ENCODE data around the gene EPC1.
A peak's percentile ranks its signal among the peaks of the same experiment; 100 is the strongest.
"Not testable (repeated sequence)": the region's sequence is repeated elsewhere in the genome, so short reads cannot be mapped to it uniquely, and the experiment has no call there.

EPC1 gene

GRCh38 chr10:32273336-32273735 is 73.6 kb downstream of the EPC1 start:
- Histone ChIP-seq H3K36me3 (ENCODE audit: insufficient read depth, low read length) (peaks cover 81% of the 10 kb centered on the region), H3K27me3 (ENCODE audit: insufficient read depth, low read length) (no peaks in the 10 kb centered on the region), H2AFZ (ENCODE audit: low read depth, low read length) (no peak overlapping the region), H3K9me3 (ENCODE audit: low read length) (peaks cover 4% of the 10 kb centered on the region), H3K4me1 (ENCODE audit: insufficient read depth, low read length) (no peaks in the 10 kb centered on the region), H3K4me3 (ENCODE audit: low read length) (no peak overlapping the region)

DNA sequence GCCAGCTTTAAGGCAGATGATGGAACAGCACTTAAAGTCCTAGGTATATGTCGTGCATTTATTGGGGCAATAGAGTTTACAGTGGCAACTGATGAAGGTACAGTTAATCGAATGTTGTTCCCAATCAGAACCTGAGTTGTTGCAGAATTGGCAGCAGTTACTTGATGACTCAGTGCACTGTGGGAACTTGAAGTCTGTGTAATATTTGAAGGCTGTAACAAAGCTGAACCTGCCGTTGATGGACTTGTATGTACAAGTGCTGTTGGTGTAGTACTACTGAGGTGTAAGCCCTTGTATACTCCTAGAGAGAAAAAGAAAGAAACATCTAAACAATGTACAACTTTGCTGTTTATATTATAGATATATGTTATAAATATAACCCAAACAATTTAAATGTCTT is 75.3 kb downstream of the EPC1 start:
- H3K9me3 ChIP-seq (ENCODE audit: low read length): peaks cover 3% of the 10 kb centered on the region
- H2AFZ ChIP-seq (ENCODE audit: low read depth, low read length): no peak overlapping the region
- H3K36me3 ChIP-seq (ENCODE audit: insufficient read depth, low read length): peaks cover 92% of the 10 kb centered on the region
- H3K4me1 ChIP-seq (ENCODE audit: insufficient read depth, low read length): no peaks in the 10 kb centered on the region
- H3K4me3 ChIP-seq (ENCODE audit: low read length): no peak overlapping the region
- H3K27me3 ChIP-seq (ENCODE audit: insufficient read depth, low read length): no peaks in the 10 kb centered on the region

- Histone ChIP-seq H3K27me3 (ENCODE audit: insufficient read depth, low read length) (no peaks in the 10 kb centered on the region), H3K36me3 (ENCODE audit: insufficient read depth, low read length) (peaks cover 80% of the 10 kb centered on the region), H3K4me1 (ENCODE audit: insufficient read depth, low read length) (no peaks in the 10 kb centered on the region), H3K9me3 (ENCODE audit: low read length) (peaks cover 2% of the 10 kb centered on the region), H2AFZ (ENCODE audit: low read depth, low read length) (no peak overlapping the region), H3K4me3 (ENCODE audit: low read length) (no peak overlapping the region)
Measured at GRCh38 chr10:32269343-32270100, 77.4 kb downstream of the EPC1 start.

DNA sequence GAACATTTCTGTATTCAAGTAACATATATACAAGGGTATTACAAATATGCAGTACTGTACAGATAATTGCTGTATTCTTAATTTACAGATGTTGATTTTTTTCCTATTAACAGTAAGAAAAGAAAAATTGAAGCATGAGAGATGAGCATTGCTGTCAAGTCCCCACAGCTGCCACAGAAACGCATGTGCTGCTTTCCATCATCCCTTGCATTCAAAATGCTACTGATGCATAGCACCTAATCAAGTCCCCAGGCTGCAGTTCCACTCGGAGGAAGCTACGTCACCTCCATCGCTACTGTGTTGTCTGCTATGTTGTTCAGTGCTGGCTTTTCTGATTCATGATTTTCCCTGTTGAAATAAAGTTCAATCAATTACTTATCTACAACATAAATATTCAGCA is 78.2 kb downstream of the EPC1 start:
- Histone ChIP-seq H3K27me3 (ENCODE audit: insufficient read depth, low read length) (no peaks in the 10 kb centered on the region), H3K4me3 (ENCODE audit: low read length) (no peak overlapping the region), H2AFZ (ENCODE audit: low read depth, low read length) (no peak overlapping the region), H3K9me3 (ENCODE audit: low read length) (peaks cover 2% of the 10 kb centered on the region), H3K36me3 (ENCODE audit: insufficient read depth, low read length) (peaks cover 73% of the 10 kb centered on the region), H3K4me1 (ENCODE audit: insufficient read depth, low read length) (no peaks in the 10 kb centered on the region)

DNA sequence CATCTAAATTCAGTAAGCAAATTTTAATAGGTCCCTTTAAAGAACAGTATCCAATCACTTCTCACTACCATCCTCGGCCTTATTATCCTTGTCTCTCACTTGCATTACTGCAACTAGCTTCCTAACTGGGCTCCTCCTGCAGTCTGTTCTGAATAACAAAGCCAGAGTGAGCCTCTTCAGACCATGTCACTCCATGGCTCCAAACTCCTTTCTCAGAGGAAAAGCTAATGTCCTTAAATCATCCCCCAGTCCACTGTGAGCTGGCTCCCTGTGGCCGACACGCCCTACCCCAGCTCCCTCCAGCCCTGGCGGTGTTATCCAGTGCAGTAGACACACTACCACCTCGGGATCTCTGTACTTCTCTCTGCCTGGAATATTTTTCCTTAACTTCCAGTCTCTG is 80.0 kb downstream of the EPC1 start:
- no peak overlapping the region for H2AFZ ChIP-seq (ENCODE audit: low read depth, low read length)
- peaks cover 55% of the 10 kb centered on the region for H3K36me3 ChIP-seq (ENCODE audit: insufficient read depth, low read length)
- no peaks in the 10 kb centered on the region for H3K4me1 ChIP-seq (ENCODE audit: insufficient read depth, low read length)
- H3K27me3 ChIP-seq (ENCODE audit: insufficient read depth, low read length): no peaks in the 10 kb centered on the region
- peaks cover 2% of the 10 kb centered on the region for H3K9me3 ChIP-seq (ENCODE audit: low read length)
- H3K4me3 ChIP-seq (ENCODE audit: low read length): no peak overlapping the region

DNA sequence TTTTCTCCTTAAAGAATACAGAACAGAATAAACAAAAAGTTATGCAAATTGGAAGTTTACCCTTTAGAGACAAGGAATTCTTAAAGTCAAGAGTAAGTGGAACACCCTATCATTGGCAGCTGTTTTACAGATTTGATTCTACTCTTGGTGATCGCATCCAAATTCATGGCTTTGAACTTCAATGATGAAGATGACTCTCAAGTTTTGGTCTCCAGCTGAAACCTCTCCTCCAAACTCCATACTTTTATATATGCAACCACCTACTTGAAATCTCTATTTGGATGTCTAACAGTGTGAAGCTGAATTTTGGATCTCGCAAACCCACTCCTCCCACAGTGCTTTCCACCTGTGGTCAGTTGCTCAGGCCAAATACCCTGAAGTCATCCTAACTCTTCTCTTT is 80.4 kb downstream of the EPC1 start:
- Histone ChIP-seq H3K27me3 (ENCODE audit: insufficient read depth, low read length) (no peaks in the 10 kb centered on the region), H3K36me3 (ENCODE audit: insufficient read depth, low read length) (peaks cover 51% of the 10 kb centered on the region), H3K9me3 (ENCODE audit: low read length) (peaks cover 2% of the 10 kb centered on the region), H3K4me1 (ENCODE audit: insufficient read depth, low read length) (no peaks in the 10 kb centered on the region), H2AFZ (ENCODE audit: low read depth, low read length) (no peak overlapping the region), H3K4me3 (ENCODE audit: low read length) (no peak overlapping the region)

- H3K9me3 ChIP-seq (ENCODE audit: low read length): peaks cover 2% of the 10 kb centered on the region
- no peak overlapping the region for H3K4me3 ChIP-seq (ENCODE audit: low read length)
- H3K27me3 ChIP-seq (ENCODE audit: insufficient read depth, low read length): no peaks in the 10 kb centered on the region
- H3K36me3 ChIP-seq (ENCODE audit: insufficient read depth, low read length): peaks cover 43% of the 10 kb centered on the region
- H2AFZ ChIP-seq (ENCODE audit: low read depth, low read length): no peak overlapping the region
- H3K4me1 ChIP-seq (ENCODE audit: insufficient read depth, low read length): no peaks in the 10 kb centered on the region
Measured at GRCh38 chr10:32265756-32266155, 81.2 kb downstream of the EPC1 start.

DNA sequence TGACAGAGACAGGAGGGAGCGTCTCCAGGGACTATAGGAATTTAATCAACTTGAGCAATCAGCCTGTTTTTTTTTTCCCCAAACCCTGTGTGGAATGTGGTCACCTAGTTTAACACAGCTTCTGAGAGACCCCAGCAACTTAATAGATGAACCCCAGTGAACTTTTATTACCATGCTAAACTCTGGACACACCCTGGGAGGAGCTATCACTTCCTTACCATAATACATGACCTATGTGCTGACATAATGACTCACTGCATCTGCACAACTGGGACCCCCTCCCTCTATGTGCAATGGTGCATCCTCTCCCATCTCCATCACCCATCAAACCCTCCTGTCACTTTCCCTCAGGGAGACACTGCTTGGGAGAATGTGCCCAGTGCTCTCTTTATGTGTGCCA is 83.7 kb downstream of the EPC1 start:
- peaks cover 20% of the 10 kb centered on the region for H3K36me3 ChIP-seq (ENCODE audit: insufficient read depth, low read length)
- no peaks in the 10 kb centered on the region for H3K9me3 ChIP-seq (ENCODE audit: low read length)
- no peaks in the 10 kb centered on the region for H3K4me1 ChIP-seq (ENCODE audit: insufficient read depth, low read length)
- no peak overlapping the region for H3K4me3 ChIP-seq (ENCODE audit: low read length)
- H3K27me3 ChIP-seq (ENCODE audit: insufficient read depth, low read length): no peaks in the 10 kb centered on the region
- no peak overlapping the region for H2AFZ ChIP-seq (ENCODE audit: low read depth, low read length)

GRCh38 chr10:32259551-32259950 is 87.4 kb downstream of the EPC1 start:
- Histone ChIP-seq H2AFZ (ENCODE audit: low read depth, low read length) (no peak overlapping the region), H3K27me3 (ENCODE audit: insufficient read depth, low read length) (no peaks in the 10 kb centered on the region), H3K9me3 (ENCODE audit: low read length) (no peaks in the 10 kb centered on the region), H3K4me3 (ENCODE audit: low read length) (no peak overlapping the region), H3K4me1 (ENCODE audit: insufficient read depth, low read length) (no peaks in the 10 kb centered on the region), H3K36me3 (ENCODE audit: insufficient read depth, low read length) (no peaks in the 10 kb centered on the region)

DNA sequence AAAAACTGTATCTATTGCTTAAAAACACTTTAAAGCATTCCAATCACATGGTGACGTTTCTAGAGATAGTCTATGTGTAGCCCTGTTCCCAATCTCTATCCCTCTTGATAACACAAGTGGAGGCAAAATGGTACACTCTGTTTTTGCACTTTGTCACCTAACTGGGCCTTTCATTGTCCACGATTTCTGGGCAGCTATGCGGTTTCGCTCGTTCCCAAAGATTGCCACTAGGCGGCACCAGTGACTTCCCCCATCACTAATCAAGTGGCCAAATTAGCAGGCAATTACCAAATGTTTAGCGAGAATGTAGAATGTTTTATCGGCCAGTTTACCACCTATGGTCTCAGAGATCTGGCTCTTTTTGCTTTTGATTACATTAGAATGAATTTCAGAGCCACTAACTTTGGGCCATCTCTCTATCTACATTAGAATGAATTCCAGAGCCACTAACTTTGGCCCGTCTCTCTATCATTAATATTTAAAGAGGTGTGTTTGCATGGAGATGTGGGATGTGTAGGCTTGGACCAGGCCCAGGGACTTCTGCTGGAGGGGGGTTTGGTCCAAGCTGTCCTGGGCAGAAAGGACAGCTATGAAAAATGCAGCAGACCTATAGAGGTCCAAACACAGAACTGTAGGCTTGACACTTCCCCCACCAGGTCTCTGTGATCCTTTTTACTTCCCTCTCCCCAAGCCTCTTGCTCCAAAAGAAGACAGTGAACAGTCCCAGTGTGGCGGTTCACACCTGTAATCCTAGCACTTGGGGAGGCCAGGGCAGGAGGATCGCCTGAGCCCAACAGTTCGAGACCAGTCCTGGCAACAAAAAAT is 90.1 kb downstream of the EPC1 start:
- H3K9me3 ChIP-seq (ENCODE audit: low read length): no peaks in the 10 kb centered on the region

DNA sequence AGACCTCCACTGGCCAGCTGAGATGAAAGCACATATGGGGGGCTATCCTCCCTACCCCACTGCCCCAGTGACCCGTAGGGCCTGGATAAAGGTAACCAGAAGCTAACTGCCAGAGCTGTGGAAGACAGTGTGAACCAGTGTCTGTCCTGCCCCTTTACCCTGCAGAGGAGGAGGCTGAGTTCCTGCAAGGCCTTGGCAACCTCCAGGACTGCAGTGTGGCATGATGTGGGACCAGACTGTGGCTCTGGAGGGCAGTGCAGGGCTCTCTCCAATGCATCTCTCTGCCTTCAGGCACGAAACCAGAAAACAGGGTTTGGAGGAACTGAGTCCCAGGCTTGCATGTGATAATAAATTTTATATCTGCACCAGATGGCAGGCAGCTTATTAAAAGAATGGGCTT is 93.1 kb downstream of the EPC1 start:
- Histone ChIP-seq H3K9me3 (ENCODE audit: low read length) (no peaks in the 10 kb centered on the region), H2AFZ (ENCODE audit: low read depth, low read length) (no peak overlapping the region), H3K36me3 (ENCODE audit: insufficient read depth, low read length) (no peaks in the 10 kb centered on the region), H3K4me1 (ENCODE audit: insufficient read depth, low read length) (no peaks in the 10 kb centered on the region), H3K4me3 (ENCODE audit: low read length) (no peak overlapping the region), H3K27me3 (ENCODE audit: insufficient read depth, low read length) (no peaks in the 10 kb centered on the region)

More for the DNA sequence above, 90.1 kb downstream of the EPC1 start:
- no peaks in the 10 kb centered on the region for H3K36me3 ChIP-seq (ENCODE audit: insufficient read depth, low read length)
- peak overlapping the region; percentile 23 for H2AFZ ChIP-seq (ENCODE audit: low read depth, low read length)
- H3K4me3 ChIP-seq (ENCODE audit: low read length): no peak overlapping the region
- H3K27me3 ChIP-seq (ENCODE audit: insufficient read depth, low read length): no peaks in the 10 kb centered on the region
- H3K4me1 ChIP-seq (ENCODE audit: insufficient read depth, low read length): no peaks in the 10 kb centered on the region

GRCh38 chr10:32253276-32253675 is 93.7 kb downstream of the EPC1 start:
- H3K9me3 ChIP-seq (ENCODE audit: low read length): no peaks in the 10 kb centered on the region
- H3K27me3 ChIP-seq (ENCODE audit: insufficient read depth, low read length): no peaks in the 10 kb centered on the region
- H3K4me3 ChIP-seq (ENCODE audit: low read length): no peak overlapping the region
- H3K36me3 ChIP-seq (ENCODE audit: insufficient read depth, low read length): no peaks in the 10 kb centered on the region
- no peaks in the 10 kb centered on the region for H3K4me1 ChIP-seq (ENCODE audit: insufficient read depth, low read length)
- H2AFZ ChIP-seq (ENCODE audit: low read depth, low read length): no peak overlapping the region

DNA sequence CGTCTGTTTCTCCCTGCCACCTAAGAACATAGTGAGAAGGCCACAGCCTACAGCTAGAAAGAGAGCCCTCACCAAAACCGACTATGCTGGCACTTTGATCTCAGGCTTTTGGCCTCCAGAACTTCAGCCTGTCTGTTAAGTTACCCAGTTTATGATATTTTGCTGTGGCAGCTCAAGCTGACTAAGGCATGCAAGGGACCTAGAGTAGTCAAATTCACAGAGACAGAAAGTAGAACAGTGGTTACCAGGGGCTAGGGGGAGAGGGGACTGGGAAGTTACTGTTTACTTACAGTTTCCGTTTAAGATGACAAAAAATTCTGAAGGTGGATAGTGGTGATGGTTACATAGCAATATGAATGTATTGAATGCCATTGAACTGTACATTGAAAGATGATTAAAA is 96.5 kb downstream of the EPC1 start:
- not testable (repeated sequence) for H3K4me1 ChIP-seq (ENCODE audit: insufficient read depth, low read length); H2AFZ ChIP-seq (ENCODE audit: low read depth, low read length); H3K27me3 ChIP-seq (ENCODE audit: insufficient read depth, low read length); H3K4me3 ChIP-seq (ENCODE audit: low read length); H3K9me3 ChIP-seq (ENCODE audit: low read length); H3K36me3 ChIP-seq (ENCODE audit: insufficient read depth, low read length)

Data from neuron (in vitro differentiated cells).